GM21447 (cell line): ENCODE results near the gene SEC14L2.
"Not testable (repeated sequence)": the region's sequence is repeated elsewhere in the genome, so short reads cannot be mapped to it uniquely, and the experiment has no call there.

ENCODE experiments used
- ATAC-seq: cut with Tn5 transposase; IDR thresholded peaks from one replicate; pipeline ENCODE4 v1.9.1; 2021; ENCODE audit not compliant: unreplicated experiment

SEC14L2 gene

GRCh38 chr22:30402028-30402765, 5.4 kb downstream of the SEC14L2 start:
- ATAC-seq, result no peak

DNA sequence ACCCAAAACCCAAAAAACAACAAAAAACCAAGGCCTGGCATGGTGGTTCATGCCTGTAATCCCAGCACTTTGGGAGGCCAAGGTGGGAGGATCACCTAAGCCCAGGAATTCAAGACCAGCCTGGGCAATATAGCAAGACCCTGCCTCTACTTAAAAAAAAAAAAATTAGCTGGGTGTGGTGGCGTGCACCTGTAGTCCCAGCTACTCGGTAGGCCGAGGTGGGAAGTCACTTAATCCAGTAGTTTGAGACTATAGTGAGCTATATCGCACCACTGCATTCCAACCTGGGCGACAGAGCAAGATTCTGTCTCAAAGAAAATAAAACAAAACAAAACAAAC, 5.9 kb downstream of the SEC14L2 start:
- not testable (repeated sequence) for ATAC-seq

GRCh38 chr22:30404307-30404706, 7.5 kb downstream of the SEC14L2 start:
- no peak for ATAC-seq

GRCh38 chr22:30405731-30406130, 8.9 kb downstream of the SEC14L2 start:
- ATAC-seq, result no peak

GRCh38 chr22:30406400-30406799, 9.6 kb downstream of the SEC14L2 start:
- no peak for ATAC-seq

DNA sequence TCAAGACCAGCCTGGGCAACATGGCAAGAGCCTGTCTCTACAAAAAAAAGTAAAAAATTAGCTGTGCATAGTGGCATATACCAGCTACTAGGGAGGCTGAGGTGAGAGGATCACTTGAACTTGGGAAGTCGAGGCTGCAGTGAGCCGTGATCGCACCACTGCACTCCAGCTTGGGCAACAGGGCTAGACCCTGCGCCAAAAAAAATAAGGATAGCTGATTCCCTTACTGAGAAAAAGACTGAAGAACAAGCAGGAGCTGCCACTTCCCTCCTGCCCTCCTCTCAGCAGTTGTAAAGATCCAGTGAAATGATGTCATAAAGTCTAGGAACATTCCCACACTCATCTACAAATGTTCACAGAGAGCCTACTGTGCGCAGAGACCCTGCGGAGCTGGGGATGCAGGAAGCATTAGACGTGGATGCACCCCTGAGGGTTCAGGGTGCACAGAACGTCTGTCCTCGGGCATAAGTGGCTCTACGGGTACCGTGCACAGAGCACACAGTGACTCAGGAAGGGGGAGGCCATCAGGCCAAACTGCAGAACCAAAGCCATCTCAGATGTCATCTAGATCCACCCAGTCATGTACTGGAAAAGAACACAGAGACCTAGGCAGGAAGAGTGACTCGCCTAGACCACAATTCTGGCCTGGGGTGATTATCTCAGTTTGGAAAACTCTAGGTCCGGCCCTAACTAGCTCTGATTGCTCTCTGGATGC, 11.7 kb downstream of the SEC14L2 start:
- ATAC-seq, result no peak

GRCh38 chr22:30411780-30412179, 15.0 kb downstream of the SEC14L2 start:
- ATAC-seq, result no peak

DNA sequence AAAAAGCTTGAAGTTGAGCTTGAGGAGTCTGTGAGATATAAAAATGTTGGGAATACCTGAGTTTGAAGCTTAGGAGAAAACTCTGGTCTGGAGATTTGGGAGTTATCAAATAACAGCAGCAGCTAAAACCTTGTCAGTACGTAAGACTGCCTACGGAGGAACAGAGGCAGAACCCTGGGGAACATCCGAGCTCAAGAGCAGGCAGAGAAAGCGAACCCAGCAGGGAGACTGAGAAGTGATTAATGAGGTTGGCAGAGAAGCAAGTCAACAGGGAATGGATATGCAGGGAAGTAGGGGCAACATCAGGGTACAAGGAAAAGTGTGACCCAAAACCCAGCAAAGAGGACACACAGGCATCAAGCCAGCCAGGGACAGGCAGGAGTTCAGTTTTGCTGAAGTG, 16.2 kb downstream of the SEC14L2 start:
- ATAC-seq, result no peak

DNA sequence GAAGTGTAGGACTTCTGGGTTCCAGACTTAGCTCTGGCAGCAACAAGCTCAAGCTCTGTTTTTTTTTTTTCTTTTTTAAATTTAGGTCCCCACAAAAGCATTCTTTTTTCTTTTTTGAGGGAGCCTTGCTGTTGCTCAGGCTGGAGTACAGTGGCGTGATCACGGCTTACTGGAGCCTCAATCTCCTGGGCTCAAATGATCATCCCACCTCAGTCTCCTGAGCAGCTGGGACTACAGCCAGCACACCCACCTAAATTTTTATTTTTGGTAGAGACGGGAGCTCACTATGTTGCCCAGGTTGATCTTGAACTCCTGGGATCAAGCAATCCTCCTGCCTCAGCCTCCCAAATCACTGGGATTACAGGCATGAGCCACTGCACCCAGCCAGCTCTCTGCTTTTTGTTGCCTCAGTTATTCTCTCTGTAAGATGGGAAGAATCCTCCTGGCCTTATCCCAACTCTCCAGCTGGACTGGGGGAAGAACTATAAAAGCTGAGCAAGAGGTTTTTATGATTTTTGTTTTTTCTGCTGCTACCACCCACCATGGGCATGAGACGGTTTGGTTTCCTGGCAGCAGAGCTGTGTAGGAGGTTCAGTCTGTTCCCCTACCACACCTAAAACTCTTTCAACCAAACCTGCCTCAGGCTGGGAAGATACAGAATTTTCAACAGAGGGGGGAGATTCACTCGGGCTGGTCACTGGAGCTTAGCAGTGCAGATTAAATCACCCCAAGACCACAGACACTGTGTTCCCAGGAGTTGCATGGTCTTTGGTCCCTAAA, 17.1 kb downstream of the SEC14L2 start:
- no peak for ATAC-seq

- no peak for ATAC-seq
Measured at GRCh38 chr22:30414525-30415047, 17.8 kb downstream of the SEC14L2 start.

DNA sequence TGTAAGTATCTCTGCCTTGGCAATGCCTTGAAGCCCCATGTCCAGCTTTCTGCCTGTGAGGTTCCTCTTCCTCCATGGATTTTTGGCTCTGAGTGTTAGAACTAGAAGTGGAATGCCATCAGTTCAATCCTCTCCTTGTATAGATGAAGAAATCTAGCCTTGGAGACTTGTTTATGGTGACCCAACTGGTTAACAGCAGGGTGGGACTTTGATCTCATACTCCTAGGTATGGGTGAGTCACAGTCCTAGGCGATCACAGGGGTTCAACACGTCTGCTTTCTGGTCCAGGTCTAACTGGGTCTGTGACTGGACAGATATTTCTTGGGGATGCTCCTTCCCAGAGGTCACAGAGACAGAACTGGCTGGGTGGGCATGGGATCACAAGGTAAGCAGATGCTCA, 19.6 kb downstream of the SEC14L2 start:
- ATAC-seq, result no peak

DNA sequence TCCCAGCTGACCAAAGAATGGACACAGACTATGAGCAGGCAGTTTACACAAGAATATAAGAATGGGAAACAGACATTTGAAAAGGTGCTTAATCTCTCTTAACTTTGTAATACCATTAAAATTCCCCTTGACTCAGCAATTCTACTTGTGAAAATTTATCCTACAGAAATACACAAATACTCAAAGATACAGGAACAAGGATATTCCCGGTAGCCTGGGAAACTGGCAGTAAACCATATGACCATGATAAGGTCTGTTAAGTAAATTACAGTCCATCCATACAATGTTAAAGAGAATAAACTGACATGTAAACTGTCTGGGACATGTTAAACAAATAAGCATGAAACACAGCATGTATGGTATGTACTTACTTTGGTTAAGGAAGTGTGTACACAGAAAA, 20.0 kb downstream of the SEC14L2 start:
- no peak for ATAC-seq

GRCh38 chr22:30420347-30421125, 23.7 kb downstream of the SEC14L2 start:
- no peak for ATAC-seq

GRCh38 chr22:30421695-30422480, 25.1 kb downstream of the SEC14L2 start:
- no peak for ATAC-seq

GRCh38 chr22:30422481-30423300, 25.9 kb downstream of the SEC14L2 start:
- ATAC-seq, result no peak

DNA sequence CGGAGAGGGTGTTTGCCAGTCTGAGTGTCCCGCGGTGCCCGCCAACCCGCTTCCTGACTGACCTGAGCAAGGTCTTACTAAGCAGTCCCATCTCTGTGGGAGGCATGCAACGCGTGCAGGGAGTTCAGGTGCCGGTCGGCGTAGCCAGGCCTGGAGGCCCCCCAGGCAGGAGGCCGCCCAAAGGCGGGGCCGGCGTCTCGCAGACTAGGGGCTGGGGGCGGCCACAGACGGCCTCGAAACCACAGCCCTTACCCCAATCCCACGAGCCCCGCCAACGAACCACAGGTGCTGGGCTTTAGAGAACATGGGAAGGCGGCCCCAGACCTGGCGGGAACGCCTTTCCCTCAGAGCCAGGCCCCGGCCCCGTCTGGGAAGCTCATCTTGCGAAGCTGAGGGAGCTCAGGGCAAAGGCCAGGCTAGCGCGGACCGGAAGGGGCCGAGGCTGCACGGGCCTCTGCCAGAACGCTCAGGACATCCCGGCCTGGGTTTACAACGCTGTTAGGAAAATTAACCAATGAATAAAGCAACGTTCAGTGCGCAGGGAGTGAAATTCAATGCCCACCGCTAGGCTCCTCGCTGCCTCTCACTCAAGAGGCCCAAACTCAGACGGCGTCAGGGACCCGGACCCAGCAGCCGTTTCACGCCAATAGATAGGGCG, 26.6 kb downstream of the SEC14L2 start:
- ATAC-seq, result peak; percentile 31

GRCh38 chr22:30423959-30424533, 27.2 kb downstream of the SEC14L2 start:
- ATAC-seq, result peak; percentile 67

DNA sequence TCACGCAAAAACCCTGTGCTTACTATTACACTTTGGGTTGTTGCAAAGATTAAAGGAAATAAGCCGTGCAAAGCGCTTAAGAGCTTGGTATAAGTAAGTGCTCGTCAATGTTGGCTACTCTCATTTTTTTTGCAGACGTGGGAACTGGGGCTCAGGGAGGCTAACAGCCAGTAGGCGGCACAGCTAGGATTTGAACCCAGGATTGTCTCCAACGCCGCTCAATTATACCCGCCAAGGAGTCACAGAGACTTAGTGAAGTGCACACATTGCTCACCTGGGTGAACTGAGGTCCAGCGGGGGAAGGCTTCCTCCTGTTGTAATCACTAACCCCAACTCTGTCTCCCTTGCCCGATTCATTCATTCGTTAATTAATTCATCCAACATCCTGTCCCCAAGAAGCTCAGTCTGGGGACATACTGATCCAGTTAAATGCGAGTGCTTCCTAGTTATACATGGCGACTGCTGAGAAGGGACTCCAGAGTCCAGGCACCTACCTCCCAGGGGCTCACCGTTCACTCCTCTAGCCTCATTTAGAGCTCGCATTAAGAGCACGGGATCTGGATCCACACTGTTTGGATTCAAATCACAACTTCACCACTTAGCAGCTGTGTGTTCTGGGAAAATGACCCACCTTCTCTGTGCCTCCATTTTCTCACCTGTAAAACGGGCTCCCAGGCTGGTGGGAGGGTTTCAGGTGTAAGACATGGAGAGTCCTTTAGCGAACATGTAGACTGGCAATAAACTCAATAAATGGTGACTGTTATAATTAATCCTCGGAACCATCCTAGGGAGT, 27.9 kb downstream of the SEC14L2 start:
- no peak for ATAC-seq
